ENCODE results near the gene URB1.

The URB1 gene

DNA sequence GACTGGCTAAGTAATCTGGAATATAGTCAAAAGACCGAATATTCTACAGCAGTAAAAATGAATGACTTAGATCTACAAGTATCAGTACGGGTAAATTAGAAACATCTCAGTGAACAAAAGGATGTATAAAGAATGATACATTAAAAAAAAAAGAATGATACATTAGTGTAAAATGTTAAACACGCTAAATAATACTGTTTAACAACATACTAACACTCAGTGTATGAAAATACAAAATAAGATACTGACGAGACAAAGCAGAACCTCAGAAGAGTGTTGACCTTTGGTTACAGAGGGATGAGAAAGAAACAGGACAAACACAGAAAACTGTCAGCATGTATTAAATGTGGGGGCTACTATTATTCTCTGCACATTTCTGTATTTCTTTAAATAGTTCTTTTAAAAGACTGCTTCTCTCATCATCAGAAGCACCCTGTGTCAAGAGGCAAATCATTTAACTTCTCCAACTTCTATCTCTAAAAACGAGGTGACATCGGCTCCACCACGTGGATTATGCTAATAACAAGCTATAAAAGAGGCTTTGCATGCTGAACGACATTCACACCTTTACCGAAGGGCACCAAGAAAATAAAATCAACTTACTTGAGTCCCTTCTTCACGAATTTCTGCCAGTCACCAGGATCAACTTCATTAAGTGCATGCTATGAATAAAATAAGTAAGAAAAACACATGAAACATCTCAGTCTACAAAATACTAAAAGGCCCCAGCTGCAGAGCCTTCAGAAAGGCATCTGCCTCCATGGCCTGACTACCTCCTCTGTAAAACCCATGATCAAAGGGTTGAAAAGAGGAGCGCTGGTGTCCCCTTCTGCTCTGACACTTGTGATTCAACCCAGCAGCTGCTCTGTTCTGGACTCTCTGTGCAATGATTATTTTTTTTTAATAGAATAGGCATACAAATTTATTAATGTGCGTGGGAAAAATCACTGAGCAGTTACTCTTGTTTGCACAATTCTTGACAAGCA is 51.7 kb downstream of the URB1 start:
- DNase-seq = no peak

DNA sequence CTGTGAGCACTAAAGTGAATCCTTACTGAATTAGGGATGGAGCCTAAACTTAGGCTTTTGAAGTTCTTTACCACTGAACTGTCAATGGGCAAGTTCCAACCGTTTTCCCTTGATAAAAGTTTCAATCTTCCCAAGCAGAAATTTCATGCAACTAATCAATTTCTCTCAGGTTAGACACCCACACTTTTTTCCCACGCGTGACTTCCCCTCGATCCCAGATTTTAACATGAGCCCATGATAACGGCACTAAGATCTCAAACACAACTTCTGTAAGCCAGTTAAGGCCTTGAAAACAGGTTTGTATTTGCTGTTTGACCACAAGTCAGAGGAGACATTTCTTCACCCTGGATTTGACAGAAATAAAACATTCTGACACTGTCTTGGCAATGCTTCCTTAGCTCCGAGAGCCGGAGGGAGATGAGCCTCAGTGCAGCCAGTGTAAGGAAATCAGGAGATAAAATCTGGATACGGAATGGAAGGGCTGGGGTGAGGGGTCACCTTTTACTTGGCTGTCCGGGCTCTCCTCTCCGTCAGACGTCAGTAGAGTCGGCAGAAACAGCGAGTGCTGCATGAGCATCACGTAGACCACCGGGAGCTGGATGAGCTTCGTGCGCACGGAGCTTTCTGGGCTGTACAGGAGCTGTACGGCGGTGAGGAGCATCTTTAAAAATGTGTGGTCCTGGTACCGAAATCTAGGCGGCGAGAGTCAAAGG is 54.4 kb downstream of the URB1 start:
- DNase-seq = no peak

DNA sequence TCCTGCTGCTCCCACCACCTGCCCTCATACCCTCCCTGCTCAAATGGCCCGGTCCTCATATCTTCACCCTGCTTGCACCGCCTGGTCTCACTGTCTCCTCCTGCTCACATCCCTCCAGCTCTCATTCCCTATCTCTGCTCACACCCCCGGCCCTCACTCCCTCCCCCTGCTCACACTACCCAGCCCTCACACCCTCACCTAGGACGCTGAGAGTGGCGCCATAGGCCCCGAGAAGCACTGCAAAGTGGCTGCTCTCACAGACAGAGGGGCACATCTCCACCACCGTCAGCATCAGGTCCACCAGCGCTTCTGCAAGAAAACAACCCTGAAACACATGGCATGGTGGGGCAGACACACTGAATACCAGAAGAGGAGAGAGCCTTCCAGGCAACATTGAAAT is 55.6 kb downstream of the URB1 start:
- DNase-seq = no peak

DNA sequence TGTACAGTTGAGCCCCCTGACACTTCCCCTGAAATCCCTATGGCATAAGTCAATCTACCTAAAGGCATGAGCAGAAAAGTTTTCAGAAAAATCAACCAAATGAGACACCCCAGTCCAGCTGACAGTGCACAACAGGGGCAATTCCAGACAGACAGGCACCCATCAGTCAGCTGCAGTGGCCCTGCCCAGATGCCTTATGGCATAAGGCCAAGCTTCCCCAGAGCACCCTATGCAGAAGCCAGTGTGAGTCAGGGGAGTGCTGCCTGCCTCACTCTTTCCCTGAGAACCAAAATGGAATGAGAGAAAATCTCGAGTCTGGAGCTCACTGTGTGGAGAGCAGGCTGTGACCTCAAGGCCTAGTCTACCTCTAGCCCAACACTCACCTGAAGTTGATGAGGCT is 56.1 kb downstream of the URB1 start:
- DNase-seq = no peak

DNA sequence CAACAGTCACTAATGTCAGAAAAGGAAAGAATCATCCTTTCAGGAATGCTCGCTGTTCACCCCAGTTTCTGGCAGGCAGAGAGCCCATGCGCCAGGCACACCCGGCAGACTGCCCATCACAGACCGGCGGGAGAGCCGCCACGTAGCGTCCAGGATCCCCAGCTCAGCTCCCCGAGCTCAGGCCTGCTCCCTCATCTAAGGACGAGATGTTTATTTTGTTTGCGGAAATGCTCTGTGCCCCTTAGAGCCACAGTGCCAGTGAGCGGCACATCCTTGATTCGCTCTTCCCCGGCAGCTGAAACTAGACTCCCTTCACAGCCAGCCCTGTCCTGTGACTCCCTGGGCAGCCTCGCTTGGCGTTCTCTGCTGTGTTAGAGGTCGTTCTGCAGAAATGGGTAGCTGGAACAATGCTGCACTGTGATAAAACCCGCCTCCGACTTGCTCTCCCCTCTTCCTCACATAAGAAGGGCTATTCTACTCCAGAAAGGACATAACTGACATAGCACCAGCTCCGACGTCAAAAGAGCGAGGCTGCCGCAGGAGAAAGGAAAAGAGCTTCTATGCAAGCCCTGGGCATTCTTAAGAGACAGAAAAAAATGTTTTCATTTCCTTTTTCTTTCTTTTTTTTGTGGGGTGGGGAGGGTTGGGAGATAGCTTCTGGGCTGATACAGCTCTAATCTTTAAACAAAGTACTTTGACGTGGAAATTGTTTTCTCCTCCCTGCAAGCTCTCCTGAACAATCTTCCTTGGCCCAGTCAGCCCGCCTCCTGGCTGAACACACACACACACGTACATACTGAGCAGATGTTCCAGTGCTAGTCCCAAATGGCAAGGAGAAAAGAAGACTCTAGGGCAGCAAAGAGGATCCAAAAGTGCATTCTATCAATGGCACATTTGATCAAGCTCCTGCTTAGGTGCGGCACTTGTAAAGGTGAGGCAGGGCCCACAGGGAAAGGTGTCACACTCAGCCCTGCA is 56.9 kb downstream of the URB1 start:
- no peak for DNase-seq

DNA sequence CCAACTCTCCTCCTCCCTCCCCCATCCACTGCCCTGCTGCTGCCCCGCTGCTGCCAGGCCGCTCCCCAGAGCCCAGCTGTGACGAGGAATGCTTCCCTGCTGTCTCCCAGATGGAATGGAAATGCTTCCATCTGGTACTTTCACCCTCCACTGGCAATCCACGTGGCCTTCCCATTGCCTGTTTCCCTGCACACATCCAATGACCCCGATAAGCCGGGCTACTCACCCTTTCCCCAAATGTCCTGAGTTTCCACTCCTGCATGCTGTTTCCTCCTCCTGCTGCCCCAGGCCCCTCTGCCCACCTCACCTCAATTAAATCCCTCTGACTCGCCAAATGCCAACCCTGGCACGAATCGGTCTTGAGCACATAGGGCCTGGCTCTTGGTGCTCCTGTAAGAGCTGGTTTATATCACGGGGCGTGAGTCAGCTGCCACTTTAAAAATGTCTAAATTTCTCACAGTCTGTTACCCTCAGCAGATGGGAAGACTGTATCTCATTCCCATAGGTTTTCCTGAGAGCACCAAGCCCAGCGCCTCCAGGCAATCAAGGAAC is 57.8 kb downstream of the URB1 start:
- DNase-seq = no peak

DNA sequence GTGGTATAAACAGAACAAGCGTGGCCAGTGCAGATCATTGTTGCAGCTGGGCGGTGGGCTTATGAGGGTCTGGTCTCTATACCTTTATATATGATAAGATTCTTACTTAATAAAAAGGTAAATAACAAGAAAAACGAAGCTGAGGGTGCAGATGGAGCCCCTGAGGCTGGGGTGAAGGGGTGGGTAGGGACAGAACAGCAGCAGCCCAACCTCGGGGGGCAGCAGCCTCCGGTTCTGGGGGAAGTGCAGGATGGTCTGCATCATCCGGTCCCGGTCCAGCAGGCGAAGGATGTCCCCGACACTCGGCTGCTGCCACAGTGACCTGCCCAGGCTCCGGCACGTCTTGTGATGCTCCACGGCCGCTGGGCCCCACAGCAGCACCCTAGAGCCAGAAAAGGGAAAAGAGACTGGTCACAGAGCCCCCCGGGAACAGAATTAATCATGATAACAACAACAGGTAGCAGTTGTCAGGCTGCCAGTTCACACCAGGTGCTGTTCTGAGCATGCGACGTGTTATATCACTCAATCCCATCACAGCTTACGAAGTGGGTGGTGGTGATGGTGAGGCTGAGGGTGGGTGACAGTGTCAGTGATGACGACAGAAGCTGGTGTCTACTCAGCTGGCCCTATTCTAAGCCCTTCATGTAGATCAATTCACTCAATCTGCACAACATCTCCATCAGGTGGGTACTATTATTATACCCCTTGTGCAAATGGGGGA is 58.7 kb downstream of the URB1 start:
- DNase-seq = no peak

DNA sequence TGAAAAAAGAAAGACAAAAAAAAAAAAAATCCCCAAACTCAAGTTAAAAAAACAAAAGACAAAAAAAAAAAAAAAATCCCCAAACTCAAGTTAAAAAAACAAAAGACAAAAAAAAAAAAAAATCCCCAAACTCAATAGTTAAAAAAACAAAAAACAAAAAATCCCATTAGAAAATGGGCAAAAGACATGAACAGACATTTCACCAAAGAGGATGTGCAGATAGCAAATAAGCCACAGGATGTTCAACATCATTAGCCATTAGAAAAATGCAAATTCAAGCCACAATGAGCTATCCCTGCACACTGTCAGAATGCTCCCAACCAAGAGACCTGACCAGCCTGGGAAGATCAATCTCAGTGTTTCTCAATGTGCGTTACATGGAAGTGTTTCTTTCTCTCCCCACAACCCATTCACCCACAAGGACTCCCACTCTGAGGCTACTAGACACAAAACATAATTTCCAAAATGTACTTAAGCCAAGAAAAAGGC is 60.3 kb downstream of the URB1 start:
- no peak for DNase-seq

DNA sequence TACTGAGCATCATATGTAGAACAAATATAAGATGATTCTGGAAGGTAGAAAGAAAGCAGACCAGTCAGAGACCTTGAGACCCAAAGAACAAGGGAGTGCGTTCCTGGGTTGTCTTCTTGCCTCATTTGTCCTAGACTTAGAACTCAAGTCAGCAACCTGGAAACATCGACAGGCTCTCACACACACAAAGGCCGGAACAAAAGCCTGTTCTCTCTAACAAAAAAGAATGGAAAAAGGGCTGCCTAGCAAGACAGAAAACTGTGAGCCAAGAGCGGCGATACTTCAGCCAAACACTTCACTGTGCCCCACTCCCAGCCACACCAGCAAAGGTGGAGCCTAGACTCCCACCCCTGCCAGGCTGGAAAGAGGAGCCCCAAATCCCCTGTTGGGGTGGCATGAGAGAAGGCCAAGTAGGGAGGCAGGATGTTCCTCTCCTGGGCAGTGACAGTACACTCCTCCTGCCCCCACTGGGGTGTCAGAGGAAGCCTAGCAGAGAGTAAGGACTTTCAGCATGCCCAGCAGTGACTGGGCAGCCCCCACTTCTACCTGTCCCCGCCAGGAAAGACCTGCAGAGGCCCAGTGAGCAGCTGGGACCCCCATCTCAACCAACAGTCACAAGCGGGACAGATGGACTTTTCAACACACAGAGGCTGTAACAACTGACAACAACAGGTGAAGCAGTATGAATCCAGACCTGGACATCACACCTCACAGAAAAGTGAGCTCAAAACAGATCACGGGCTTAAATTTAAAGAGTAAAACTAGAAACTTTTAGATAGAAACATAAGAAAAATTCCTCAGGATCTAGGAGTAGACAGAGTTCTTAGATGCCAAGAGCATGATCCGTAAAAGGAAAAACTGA is 61.1 kb downstream of the URB1 start:
- DNase-seq = no peak

DNA sequence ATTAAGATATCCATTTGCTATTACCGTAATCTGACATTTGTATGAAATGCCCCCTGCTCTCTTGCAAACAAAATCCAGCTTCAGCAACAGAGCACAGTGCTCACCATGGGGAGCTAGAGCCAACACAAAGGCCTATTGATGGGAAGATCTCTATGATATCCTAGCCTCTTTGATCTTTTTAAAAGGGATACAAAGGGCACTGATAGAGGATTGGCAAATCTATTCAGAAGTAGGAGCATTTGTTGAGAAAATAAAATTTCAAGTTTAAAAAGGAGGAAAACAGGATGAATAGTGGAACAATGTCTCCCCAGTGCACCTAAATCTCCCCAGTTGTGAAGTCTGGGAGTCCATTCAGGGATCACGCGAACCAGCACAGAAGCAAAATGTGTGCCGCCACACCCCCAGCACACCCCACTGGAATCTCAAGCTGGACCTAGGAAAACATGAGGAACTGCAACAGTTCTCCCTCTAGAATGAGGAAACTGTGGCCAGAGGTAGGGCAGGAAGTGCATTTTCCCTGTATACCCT is 62.0 kb downstream of the URB1 start:
- no peak for DNase-seq

DNA sequence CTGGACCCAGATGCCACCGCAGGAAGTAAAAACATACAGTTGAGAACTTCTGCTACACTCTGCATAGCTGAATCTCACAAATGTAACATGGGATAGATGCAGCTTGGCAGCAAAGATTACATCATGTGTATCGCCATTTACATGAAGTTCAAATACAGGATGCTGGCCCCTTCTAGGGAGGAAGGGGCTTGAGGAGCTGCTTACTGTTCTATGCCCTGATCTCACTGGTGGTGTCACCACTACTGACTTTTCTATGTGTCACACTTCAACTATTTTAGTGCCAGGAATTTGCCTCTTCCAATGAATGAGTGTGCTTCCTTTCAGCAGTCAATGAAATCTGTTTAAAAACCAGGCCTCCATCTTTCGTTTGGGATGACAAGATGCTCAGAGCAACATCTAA is 63.0 kb downstream of the URB1 start:
- DNase-seq = no peak

DNA sequence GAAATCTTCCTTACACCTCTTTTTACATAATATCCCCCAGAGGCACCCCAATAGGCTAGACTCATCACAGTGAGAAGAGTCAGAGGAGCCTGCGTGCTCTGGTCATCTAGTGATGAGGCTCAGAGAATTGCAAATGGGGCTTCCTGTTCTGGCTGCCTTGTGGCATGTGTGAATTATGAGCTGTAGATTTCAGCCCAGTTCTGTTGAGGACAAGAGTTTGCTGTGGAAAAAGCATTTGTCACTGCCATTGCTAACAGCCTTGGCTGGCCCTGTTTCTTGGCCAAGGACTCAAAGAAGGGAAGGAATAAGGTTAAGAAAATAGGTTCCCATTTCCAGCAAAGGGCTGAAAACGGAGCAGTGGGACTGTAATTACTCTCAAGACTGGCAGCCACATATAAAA is 63.5 kb downstream of the URB1 start:
- no peak for DNase-seq

DNA sequence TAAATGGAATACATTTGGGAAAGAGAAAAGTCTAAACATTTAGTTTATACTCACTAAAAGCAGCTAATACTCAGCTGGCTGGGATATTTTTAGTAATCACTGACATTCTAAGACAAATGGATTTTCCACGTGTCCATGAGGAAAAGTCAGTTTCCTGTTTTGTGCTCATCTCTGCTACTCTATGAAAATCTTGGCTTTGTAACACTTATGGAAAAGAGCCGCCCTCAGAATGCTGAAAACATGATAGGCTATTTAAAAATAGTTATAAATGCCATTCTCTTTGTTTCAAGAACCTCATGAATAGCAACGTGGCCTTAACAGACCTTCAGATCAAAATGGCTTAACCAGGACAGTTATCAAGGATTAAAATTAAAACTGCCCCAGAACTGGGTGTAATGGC is 64.2 kb downstream of the URB1 start:
- DNase-seq = no peak

DNA sequence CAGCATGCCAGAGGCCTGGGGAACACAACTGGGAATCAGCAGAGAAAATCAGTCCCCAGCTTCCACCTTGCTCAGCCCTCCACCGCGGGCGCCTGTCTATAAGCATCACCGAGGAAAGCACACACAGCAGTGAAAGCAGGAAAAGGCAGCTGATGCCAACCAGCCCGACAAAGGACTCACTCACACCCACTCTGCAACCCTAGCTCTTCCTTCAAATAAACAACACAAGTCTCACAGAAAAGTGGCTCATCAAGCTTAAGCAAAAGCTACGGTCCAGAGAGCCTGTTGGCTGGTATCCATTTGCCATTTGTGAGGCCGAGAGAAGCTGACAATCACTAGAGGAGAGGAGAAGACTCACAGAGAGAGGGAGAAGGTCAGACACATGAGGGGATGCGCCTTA is 67.1 kb downstream of the URB1 start:
- DNase-seq = no peak

DNA sequence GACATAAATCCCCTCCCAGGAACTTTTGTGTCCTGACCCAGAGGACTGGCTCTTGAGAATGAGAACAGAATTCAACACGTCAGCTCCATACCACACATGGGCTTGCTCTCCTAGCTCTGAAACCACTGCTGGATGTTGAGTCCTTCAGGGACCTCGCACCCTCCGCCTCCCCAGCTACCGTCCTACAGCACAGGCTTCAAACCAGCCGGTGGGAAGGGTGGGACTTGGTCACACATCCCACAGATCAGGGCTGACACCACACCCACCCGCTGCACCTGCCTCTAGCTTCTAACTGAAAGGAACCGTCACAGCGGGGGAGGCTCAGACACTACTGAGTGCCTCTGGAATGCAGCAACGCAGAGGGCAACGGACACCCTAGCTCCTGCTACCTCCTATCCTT is 70.1 kb downstream of the URB1 start:
- DNase-seq = no peak

DNA sequence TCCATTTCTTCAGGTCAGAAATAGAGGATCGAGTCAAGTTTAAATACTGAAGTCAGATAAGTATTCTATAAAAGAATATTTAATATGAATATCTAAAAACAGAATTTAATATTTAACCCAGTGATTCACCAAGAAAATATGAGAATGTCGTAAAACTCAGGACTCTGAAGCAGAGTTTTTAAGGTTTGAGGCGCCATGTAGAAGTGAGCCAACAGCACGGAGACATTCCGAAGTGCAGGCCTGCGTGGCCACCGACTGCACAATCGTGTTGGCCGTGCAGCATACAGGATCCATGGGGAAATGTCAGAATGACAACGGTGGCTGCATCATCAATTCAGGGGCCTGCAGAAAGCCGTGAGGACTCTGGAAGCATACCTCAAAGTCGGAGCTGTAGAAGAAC is 70.7 kb downstream of the URB1 start:
- no peak for DNase-seq

DNA sequence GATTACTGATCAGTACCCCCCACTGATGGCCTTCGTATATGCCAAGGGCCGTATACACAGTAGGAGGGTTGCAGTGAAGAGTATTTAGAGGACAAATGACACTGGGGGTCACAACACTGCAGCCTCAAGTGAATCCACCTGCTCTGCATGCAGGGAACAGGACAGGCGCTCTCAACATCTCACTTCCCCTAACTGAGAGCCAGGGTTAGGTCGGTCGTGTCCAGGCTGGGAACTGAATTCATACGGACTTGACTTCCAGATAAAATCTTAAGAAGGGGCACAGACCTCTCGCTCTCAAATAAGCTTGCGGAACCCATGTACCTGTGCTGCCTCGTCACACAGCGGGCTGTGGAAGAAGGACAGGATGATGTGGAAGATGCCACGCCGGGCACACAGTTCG is 71.3 kb downstream of the URB1 start:
- no peak for DNase-seq

DNA sequence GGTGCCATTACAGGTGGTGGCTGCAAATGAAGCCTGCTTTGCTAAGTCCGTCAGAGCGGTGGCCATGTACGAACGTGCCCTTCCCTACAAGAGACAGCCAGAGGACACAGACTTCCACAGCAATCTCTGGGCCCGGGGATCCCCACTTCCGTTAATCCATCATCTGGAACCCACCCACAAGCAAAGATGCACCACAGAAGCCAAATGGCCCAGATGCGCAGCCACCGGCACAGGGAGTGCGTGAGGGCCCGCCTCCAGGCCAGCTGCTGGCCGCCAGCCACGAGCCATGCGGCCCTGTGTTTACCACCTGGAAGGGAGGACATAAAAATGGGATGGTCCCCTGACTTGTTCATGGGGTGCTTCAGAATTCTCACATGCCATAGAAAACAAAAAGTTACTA is 72.1 kb downstream of the URB1 start:
- no peak for DNase-seq

DNA sequence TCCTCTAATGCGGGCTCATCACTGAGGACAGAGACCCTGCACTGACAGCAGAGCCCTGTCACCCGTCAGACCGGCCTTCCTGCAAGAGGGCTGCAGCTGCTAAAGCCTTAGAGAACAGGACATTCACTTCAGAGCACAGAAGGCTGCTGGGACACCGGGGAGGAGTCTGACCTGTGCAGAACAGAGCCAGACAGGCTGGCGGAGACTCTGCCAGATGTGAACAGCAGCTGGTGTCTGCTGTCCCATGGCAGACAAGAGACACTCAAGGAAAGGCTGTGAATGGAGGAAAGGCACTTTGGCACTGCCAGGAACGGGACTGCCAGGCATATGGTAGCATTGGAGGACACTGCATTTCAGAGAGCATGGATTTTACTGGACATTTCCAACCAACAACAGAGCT is 72.8 kb downstream of the URB1 start:
- no peak for DNase-seq

DNA sequence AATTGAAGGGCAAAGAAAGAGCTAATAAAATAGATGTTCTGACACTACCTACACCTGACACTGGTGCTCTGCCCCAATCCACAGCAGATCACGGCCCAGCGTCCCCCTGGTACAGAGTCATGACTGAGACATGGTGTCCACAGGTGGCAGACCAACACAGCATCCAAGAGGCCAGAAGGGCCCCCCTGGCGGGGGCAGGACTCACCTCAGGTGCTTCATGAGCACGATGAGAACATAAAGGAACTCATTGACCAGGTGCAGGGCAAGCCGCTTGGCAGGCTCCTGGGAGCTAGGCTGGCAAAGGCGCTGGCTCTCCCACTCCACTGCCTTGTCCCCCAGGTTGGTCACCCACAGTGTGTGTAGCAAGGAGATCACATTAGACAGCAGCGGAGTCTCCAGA is 73.8 kb downstream of the URB1 start:
- no peak for DNase-seq

DNA sequence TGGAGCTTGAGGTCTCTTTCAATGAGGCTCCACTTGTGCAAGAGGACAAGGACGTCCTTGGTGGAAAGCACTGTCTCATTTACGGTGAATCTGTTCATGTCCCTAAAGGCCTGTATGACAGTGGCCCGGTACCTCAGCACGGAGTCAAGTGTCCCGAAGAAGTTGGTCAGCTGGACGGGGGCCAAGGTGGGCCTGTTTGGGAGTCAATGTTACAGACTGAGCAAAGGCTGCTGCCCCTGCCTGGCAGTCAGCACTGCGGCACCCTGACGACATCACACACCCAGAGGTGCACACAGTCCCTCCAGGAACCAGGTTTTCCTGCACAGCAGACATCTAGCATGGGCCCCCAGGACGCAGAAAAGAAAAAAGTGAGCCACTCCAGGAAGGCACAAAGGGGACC is 75.1 kb downstream of the URB1 start:
- no peak for DNase-seq

Measured in RPMI8226 (cell line).